H1 (cell line): ENCODE data around the gene ELFN1.

Experiments used
- CHD2 ChIP-seq: IDR thresholded peaks from 2 replicates; pipeline ENCODE4 v1.6.1; 2012; ENCODE audit warnings: low read length, improper control_type of control experiment
- EGR1 ChIP-seq: IDR thresholded peaks from 2 replicates; pipeline ENCODE4 v1.6.1; 2011; ENCODE audit warnings: low read depth, low read length, borderline replicate concordance
- EP300 ChIP-seq, 2 experiments: IDR thresholded peaks; 1 replicate in 1 of 2; 2 replicates in 1 of 2; pipeline ENCODE4 v1.6.1; 2011 to 2012; ENCODE audit warnings: low read depth in 2 of 2, low read length in 2 of 2, mild to moderate bottlenecking in 2 of 2, borderline replicate concordance in 1 of 2, inconsistent platforms in 1 of 2, moderate library complexity in 1 of 2
- EZH2 ChIP-seq: fragments of 200-600 bp; sonication (generic); IDR thresholded peaks from 2 replicates; pipeline ENCODE4 v1.7.1; 2012; ENCODE audit warnings: low read depth, mild to moderate bottlenecking, moderate library complexity, low read length, inconsistent platforms; ENCODE audit not compliant: severe bottlenecking
- NRF1 ChIP-seq: IDR thresholded peaks from 2 replicates; pipeline ENCODE4 v1.6.1; 2011; ENCODE audit warnings: mild to moderate bottlenecking, low read depth, low read length, improper control_type of control experiment
- POLR2A ChIP-seq, 2 experiments: IDR thresholded peaks; 1 replicate in 1 of 2; 2 replicates in 1 of 2; pipeline ENCODE4 v1.6.1; 2011; ENCODE audit warnings: low read depth in 2 of 2, low read length in 2 of 2, mild to moderate bottlenecking in 2 of 2; ENCODE audit errors: control extremely low read depth in 1 of 2
- POLR2AphosphoS5 ChIP-seq: IDR thresholded peaks from 2 replicates; pipeline ENCODE4 v1.6.1; 2011; ENCODE audit warnings: low read depth, low read length
- SIN3A ChIP-seq, 2 experiments: IDR thresholded peaks in 1 of 2; conservative IDR thresholded peaks in 1 of 2; 2 replicates each; pipeline ENCODE4 v1.6.1; 2011 to 2012; ENCODE audit warnings: low read length in 2 of 2, improper control_type of control experiment in 1 of 2, low read depth in 1 of 2, mild to moderate bottlenecking in 1 of 2
- ZNF274 ChIP-seq: IDR thresholded peaks from 2 replicates; pipeline ENCODE4 v1.7.0; 2012; ENCODE audit warnings: low read length, borderline replicate concordance; ENCODE audit errors: extremely low read depth
- TF ChIP-seq, protein P1 (sequence below), 3 experiments: IDR thresholded peaks; 1 replicate in 2 of 3; 2 replicates in 1 of 3; pipeline versions ENCODE4 v1.5.1 to v1.6.1; 2011; ENCODE audit warnings: low read length in 3 of 3, mild to moderate bottlenecking in 3 of 3, inconsistent platforms in 2 of 3, low read depth in 1 of 3, moderate library complexity in 1 of 3; ENCODE audit not compliant: insufficient read depth in 1 of 3; ENCODE audit errors: control extremely low read depth in 1 of 3
- TF ChIP-seq, protein P2 (sequence below): IDR thresholded peaks from 2 replicates; pipeline ENCODE4 v1.6.1; 2012; ENCODE audit warnings: low read length, inconsistent platforms
- TF ChIP-seq, protein P3 (sequence below): fragments of 300-600 bp; sonication (generic); IDR thresholded peaks from 2 replicates; pipeline ENCODE4 v1.7.1; 2012; ENCODE audit warnings: low read length, moderate library complexity, mild to moderate bottlenecking, inconsistent platforms; ENCODE audit not compliant: insufficient replicate concordance

DNA sequence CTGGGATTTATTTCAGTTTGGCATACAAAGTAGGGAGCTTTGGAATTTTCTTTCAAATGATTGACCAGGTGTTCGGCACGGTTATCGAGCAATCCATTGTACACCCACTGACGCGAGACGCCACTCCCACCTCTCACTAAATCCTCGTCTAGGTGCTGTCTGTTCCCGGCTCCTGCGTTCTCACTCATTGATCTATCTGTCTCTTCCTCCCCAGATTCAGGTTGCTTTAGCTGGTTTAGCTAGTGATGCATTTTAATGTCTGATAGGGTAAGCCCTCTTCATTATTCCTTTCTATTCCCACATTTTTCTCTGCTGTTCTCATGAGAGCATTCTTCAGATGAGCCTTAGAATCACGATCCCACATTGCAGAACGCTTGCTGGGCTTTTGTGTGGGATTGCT, 91.7 kb downstream of the ELFN1 start:
- TF ChIP-seq, protein P1, sequence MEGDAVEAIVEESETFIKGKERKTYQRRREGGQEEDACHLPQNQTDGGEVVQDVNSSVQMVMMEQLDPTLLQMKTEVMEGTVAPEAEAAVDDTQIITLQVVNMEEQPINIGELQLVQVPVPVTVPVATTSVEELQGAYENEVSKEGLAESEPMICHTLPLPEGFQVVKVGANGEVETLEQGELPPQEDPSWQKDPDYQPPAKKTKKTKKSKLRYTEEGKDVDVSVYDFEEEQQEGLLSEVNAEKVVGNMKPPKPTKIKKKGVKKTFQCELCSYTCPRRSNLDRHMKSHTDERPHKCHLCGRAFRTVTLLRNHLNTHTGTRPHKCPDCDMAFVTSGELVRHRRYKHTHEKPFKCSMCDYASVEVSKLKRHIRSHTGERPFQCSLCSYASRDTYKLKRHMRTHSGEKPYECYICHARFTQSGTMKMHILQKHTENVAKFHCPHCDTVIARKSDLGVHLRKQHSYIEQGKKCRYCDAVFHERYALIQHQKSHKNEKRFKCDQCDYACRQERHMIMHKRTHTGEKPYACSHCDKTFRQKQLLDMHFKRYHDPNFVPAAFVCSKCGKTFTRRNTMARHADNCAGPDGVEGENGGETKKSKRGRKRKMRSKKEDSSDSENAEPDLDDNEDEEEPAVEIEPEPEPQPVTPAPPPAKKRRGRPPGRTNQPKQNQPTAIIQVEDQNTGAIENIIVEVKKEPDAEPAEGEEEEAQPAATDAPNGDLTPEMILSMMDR (IDR thresholded peaks at IDR 0.05; ENCODE audit: control extremely low read depth in 1 of 3, insufficient read depth in 1 of 3, low read depth in 1 of 3, low read length in 3 of 3), result no peak
- TF ChIP-seq POLR2A (IDR thresholded peaks at IDR 0.05; ENCODE audit: control extremely low read depth in 1 of 2, low read depth in 2 of 2, low read length in 2 of 2), result no peak
- TF ChIP-seq POLR2AphosphoS5, result no peak
- TF ChIP-seq, protein P2, sequence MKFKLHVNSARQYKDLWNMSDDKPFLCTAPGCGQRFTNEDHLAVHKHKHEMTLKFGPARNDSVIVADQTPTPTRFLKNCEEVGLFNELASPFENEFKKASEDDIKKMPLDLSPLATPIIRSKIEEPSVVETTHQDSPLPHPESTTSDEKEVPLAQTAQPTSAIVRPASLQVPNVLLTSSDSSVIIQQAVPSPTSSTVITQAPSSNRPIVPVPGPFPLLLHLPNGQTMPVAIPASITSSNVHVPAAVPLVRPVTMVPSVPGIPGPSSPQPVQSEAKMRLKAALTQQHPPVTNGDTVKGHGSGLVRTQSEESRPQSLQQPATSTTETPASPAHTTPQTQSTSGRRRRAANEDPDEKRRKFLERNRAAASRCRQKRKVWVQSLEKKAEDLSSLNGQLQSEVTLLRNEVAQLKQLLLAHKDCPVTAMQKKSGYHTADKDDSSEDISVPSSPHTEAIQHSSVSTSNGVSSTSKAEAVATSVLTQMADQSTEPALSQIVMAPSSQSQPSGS, result no peak
- no peak for TF ChIP-seq EP300 (IDR thresholded peaks at IDR 0.05; ENCODE audit: borderline replicate concordance in 1 of 2, low read depth in 2 of 2, low read length in 2 of 2)
- TF ChIP-seq EGR1, result no peak
- no peak for TF ChIP-seq EZH2
- TF ChIP-seq SIN3A (conservative IDR thresholded peaks at IDR 0.05 in 1 of 2, IDR thresholded peaks at IDR 0.05 in 1 of 2; ENCODE audit: low read depth in 1 of 2, low read length in 2 of 2), result no peak
- TF ChIP-seq CHD2, result no peak
- TF ChIP-seq ZNF274, result no peak
- TF ChIP-seq, protein P3, sequence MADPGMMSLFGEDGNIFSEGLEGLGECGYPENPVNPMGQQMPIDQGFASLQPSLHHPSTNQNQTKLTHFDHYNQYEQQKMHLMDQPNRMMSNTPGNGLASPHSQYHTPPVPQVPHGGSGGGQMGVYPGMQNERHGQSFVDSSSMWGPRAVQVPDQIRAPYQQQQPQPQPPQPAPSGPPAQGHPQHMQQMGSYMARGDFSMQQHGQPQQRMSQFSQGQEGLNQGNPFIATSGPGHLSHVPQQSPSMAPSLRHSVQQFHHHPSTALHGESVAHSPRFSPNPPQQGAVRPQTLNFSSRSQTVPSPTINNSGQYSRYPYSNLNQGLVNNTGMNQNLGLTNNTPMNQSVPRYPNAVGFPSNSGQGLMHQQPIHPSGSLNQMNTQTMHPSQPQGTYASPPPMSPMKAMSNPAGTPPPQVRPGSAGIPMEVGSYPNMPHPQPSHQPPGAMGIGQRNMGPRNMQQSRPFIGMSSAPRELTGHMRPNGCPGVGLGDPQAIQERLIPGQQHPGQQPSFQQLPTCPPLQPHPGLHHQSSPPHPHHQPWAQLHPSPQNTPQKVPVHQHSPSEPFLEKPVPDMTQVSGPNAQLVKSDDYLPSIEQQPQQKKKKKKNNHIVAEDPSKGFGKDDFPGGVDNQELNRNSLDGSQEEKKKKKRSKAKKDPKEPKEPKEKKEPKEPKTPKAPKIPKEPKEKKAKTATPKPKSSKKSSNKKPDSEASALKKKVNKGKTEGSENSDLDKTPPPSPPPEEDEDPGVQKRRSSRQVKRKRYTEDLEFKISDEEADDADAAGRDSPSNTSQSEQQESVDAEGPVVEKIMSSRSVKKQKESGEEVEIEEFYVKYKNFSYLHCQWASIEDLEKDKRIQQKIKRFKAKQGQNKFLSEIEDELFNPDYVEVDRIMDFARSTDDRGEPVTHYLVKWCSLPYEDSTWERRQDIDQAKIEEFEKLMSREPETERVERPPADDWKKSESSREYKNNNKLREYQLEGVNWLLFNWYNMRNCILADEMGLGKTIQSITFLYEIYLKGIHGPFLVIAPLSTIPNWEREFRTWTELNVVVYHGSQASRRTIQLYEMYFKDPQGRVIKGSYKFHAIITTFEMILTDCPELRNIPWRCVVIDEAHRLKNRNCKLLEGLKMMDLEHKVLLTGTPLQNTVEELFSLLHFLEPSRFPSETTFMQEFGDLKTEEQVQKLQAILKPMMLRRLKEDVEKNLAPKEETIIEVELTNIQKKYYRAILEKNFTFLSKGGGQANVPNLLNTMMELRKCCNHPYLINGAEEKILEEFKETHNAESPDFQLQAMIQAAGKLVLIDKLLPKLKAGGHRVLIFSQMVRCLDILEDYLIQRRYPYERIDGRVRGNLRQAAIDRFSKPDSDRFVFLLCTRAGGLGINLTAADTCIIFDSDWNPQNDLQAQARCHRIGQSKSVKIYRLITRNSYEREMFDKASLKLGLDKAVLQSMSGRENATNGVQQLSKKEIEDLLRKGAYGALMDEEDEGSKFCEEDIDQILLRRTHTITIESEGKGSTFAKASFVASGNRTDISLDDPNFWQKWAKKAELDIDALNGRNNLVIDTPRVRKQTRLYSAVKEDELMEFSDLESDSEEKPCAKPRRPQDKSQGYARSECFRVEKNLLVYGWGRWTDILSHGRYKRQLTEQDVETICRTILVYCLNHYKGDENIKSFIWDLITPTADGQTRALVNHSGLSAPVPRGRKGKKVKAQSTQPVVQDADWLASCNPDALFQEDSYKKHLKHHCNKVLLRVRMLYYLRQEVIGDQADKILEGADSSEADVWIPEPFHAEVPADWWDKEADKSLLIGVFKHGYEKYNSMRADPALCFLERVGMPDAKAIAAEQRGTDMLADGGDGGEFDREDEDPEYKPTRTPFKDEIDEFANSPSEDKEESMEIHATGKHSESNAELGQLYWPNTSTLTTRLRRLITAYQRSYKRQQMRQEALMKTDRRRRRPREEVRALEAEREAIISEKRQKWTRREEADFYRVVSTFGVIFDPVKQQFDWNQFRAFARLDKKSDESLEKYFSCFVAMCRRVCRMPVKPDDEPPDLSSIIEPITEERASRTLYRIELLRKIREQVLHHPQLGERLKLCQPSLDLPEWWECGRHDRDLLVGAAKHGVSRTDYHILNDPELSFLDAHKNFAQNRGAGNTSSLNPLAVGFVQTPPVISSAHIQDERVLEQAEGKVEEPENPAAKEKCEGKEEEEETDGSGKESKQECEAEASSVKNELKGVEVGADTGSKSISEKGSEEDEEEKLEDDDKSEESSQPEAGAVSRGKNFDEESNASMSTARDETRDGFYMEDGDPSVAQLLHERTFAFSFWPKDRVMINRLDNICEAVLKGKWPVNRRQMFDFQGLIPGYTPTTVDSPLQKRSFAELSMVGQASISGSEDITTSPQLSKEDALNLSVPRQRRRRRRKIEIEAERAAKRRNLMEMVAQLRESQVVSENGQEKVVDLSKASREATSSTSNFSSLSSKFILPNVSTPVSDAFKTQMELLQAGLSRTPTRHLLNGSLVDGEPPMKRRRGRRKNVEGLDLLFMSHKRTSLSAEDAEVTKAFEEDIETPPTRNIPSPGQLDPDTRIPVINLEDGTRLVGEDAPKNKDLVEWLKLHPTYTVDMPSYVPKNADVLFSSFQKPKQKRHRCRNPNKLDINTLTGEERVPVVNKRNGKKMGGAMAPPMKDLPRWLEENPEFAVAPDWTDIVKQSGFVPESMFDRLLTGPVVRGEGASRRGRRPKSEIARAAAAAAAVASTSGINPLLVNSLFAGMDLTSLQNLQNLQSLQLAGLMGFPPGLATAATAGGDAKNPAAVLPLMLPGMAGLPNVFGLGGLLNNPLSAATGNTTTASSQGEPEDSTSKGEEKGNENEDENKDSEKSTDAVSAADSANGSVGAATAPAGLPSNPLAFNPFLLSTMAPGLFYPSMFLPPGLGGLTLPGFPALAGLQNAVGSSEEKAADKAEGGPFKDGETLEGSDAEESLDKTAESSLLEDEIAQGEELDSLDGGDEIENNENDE, result no peak
- TF ChIP-seq NRF1, result no peak
